Motor neuron (in vitro differentiated cells): ENCODE results near the gene ARHGAP10. TPM values are rescaled to one million over a fixed set of nuclear protein-coding genes. Genes with fewer than 3 reads are reported as not detected.

Experiments
- ATAC-seq, 8 experiments: fragments of 200-7000 bp; cut with Tn5 transposase; replicated peaks in 6 of 8; 2 replicates each; pipeline ENCODE4 v1.8.0; 2021; ENCODE audit warnings: mild to moderate bottlenecking in 8 of 8, moderate library complexity in 8 of 8
- H3K27ac ChIP-seq, 2 donors: fragments of 250-450 bp; sonication (Bioruptor Pico); 2 replicates each; pipeline ENCODE4 v1.9.0; 2021; ENCODE audit warnings: antibody characterized with exemption in 2 of 2, mild to moderate bottlenecking in 2 of 2, moderate library complexity in 1 of 2
- H3K4me1 ChIP-seq, 2 donors: fragments of 250-450 bp; sonication (Bioruptor Pico); replicated peaks in 1 of 2; 2 replicates each; pipeline ENCODE4 v1.6.1; 2021; ENCODE audit warnings: antibody characterized with exemption in 2 of 2, mild to moderate bottlenecking in 2 of 2, moderate library complexity in 1 of 2
- H3K4me3 ChIP-seq, 5 donors: fragments of 250-450 bp; sonication (Bioruptor Pico); 2 replicates each; pipeline ENCODE4 v1.9.0; 2021; ENCODE audit warnings: antibody characterized with exemption in 5 of 5, mild to moderate bottlenecking in 5 of 5, moderate library complexity in 4 of 5
- WGBS, 10 experiments: fragments of 450-650 bp; shearing (Covaris generic); methylation state at CpG; one replicate each; pipeline ENCODE4 v1.0.0; 2022; 5-methylcytosine and 5-hydroxymethylcytosine counted together
- in situ Hi-C, 9 experiments: fragments of 400-800 bp; cut with MboI; loops; one replicate each; pipeline ENCODE4 v1.15.0; 2021; ENCODE audit warnings: low sequenced_read_pairs in 9 of 9, low pct_unique_long_range_greater_than_20kb in 2 of 9; ENCODE audit not compliant: unreplicated experiment in 9 of 9
- total RNA-seq, 8 experiments: library from RNA; unstranded; fragments of 300-600 nt; gene quantifications; 2 replicates each; pipeline versions ENCODE4 v1.2.3 to v1.2.4, GENCODE V29; 2022

Gene ARHGAP10
- total RNA-seq, 8 experiments from 2014 or later: 1.6 to 16.1 (median 8.2) TPM

DNA sequence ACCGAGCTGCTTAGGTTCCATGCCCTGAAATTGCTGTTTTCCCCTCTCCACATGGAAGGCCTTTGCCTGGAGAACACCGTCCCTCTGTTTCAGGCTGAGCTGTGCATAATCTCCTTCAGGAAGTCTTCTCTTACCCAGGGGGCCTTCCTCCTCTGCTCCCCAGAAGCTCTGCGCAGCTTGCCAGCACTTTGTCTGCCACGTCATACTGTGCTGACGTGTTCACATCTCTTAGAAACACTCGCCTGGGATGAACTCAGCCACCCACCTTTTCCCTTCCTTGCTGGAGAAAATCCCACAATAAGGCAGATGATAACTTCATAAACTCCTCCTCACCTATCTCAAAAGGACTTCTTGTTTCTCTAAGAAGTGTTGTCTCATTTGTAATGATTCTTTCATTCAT lies 110.7 kb downstream of the ARHGAP10 start:
- Histone ChIP-seq H3K4me1 (no peaks in the 10 kb centered on the region), H3K4me3 (no peak overlapping the region), H3K27ac (no peak overlapping the region)
- WGBS, 10 experiments: 94 to 100% (median 100%) methylated on average over 1 to 6 of the region's 6 CpGs; no CpG with 5 or more reads in 4 of the 10 experiments
- ATAC-seq: no peak
- in situ Hi-C loops: no loop called here

- 20 to 100% (median 78%) methylated on average over 1 to 5 of the region's 5 CpGs; no CpG with 5 or more reads in 1 of the 10 experiments for WGBS, 10 experiments
- in situ Hi-C loops: no loop called here
- ATAC-seq: peak in 1 of 8 experiments; percentile 53
- no peak overlapping the region for H3K27ac ChIP-seq
- H3K4me3 ChIP-seq: no peak overlapping the region
- no peaks in the 10 kb centered on the region for H3K4me1 ChIP-seq
Observed at GRCh38 chr4:147843162-147843561, 111.3 kb downstream of the ARHGAP10 start.

- H3K4me1 ChIP-seq: no peaks in the 10 kb centered on the region
- no peak for ATAC-seq
- in situ Hi-C loops: no loop called here
- WGBS, 10 experiments: 58 to 100% (median 88%) methylated on average over 2 to 7 of the region's 7 CpGs; no CpG with 5 or more reads in 2 of the 10 experiments
- H3K4me3 ChIP-seq: no peak overlapping the region
- no peak overlapping the region for H3K27ac ChIP-seq
Observed at GRCh38 chr4:147844781-147845180, 112.9 kb downstream of the ARHGAP10 start.

GRCh38 chr4:147846318-147847155 lies 114.6 kb downstream of the ARHGAP10 start:
- WGBS, 10 experiments: 3 to 94% (median 61%) methylated on average over 2 to 6 of the region's 6 CpGs
- in situ Hi-C loops: no loop called here
- Histone ChIP-seq H3K27ac (no peak overlapping the region), H3K4me1 (no peaks in the 10 kb centered on the region), H3K4me3 (no peak overlapping the region)
- ATAC-seq: peak in 3 of 8 experiments; percentile 54 to 70 (median 67)

GRCh38 chr4:147847751-147848590 lies 116.1 kb downstream of the ARHGAP10 start:
- 42 to 89% (median 66%) methylated on average over 2 to 7 of the region's 8 CpGs for WGBS, 10 experiments
- no peak overlapping the region for H3K27ac ChIP-seq
- peak in 3 of 8 experiments; percentile 33 to 68 (median 66) for ATAC-seq

GRCh38 chr4:147848634-147849033 lies 116.7 kb downstream of the ARHGAP10 start:
- 53 to 100% (median 91%) methylated on average over 1 to 2 of the region's 2 CpGs; no CpG with 5 or more reads in 4 of the 10 experiments for WGBS, 10 experiments
- ATAC-seq: no peak

More at GRCh38 chr4:147847751-147848590, 116.1 kb downstream of the ARHGAP10 start:
- H3K4me3 ChIP-seq: no peak overlapping the region
- no peaks in the 10 kb centered on the region for H3K4me1 ChIP-seq
- in situ Hi-C loops: no loop called here

DNA sequence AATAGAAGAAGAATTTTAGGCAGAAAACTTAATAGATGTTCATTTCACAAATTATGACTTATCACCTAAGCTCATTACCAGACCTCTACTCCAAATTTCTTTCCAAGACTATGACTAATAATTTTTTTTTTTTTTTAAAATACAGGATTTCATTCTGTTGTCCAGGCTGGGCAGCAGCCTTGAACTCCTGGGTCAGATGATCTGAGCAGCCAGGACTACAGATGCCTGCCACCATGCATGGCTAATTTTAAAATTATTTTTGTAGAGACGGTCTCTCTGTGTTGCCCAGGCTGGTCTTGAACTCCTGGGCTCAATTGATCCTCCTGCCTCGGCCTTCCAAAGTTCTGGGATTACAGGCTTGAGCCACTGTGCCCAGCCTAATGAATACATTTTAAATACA lies 119.2 kb downstream of the ARHGAP10 start:
- ATAC-seq: no peak
- H3K4me3 ChIP-seq: no peak overlapping the region
- in situ Hi-C loops: loop anchor here in 2 of 9 experiments (25.0 kb wide), 1 partner anchor 139 kb away; no protein-coding TSS in a partner anchor
- H3K4me1 ChIP-seq: no peaks in the 10 kb centered on the region
- no peak overlapping the region for H3K27ac ChIP-seq
- 80 to 100% (median 100%) methylated on average over 1 to 2 of the region's 2 CpGs; no CpG with 5 or more reads in 5 of the 10 experiments for WGBS, 10 experiments

More at GRCh38 chr4:147848634-147849033, 116.7 kb downstream of the ARHGAP10 start:
- H3K4me1 ChIP-seq: no peaks in the 10 kb centered on the region
- no peak overlapping the region for H3K27ac ChIP-seq
- H3K4me3 ChIP-seq: no peak overlapping the region
- in situ Hi-C loops: no loop called here

- Histone ChIP-seq H3K4me3 (no peak overlapping the region), H3K4me1 (no peaks in the 10 kb centered on the region), H3K27ac (no peak overlapping the region)
- 5 to 100% (median 87%) methylated on average over 1 to 2 of the region's 2 CpGs for WGBS, 10 experiments
- in situ Hi-C loops: loop anchor here in 2 of 9 experiments (25.0 kb wide), 1 partner anchor 141 kb away; no protein-coding TSS in a partner anchor
- peak in 1 of 8 experiments; percentile 21 for ATAC-seq
Observed at GRCh38 chr4:147853706-147854105, 121.8 kb downstream of the ARHGAP10 start.

- H3K4me3 ChIP-seq: no peak overlapping the region
Observed at GRCh38 chr4:147854154-147854553, 122.3 kb downstream of the ARHGAP10 start.

GRCh38 chr4:147855571-147856009 lies 123.7 kb downstream of the ARHGAP10 start:
- in situ Hi-C loops: loop anchor here in 2 of 9 experiments (25.0 kb wide), 1 partner anchor 143 kb away; no protein-coding TSS in a partner anchor
- no peak for ATAC-seq
- H3K4me1 ChIP-seq: no peaks in the 10 kb centered on the region
- 20 to 100% (median 60%) methylated on average over 1 of the region's 1 CpG; no CpG with 5 or more reads in 3 of the 10 experiments for WGBS, 10 experiments
- H3K4me3 ChIP-seq: no peak overlapping the region
- H3K27ac ChIP-seq: no peak overlapping the region

More at GRCh38 chr4:147854154-147854553, 122.3 kb downstream of the ARHGAP10 start:
- no peak overlapping the region for H3K27ac ChIP-seq
- H3K4me1 ChIP-seq: no peaks in the 10 kb centered on the region
- WGBS, 10 experiments: 33 to 100% (median 85%) methylated on average over 1 to 3 of the region's 3 CpGs
- ATAC-seq: no peak
- in situ Hi-C loops: loop anchor here in 2 of 9 experiments (25.0 kb wide), 1 partner anchor 142 kb away; no protein-coding TSS in a partner anchor

DNA sequence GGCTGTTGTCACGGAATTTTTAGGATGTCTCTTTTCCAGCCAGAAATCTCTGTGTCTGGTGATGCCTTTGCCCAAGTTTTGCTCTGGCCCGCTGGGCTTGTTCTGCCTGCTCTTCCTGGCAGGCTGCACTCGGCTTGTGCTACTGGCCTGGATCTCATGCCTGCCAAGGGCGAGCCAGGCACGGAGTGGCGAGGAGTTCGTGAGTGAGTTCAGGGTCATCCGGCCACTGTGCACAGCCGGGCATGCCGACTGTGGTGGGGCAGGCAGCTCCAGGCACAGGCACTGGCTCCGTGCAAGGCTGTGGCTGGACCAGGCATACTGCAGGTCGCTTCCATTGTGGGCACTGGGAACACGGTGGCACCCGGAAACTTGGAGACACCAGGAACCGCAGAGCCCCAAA lies 129.1 kb downstream of the ARHGAP10 start:
- Histone ChIP-seq H3K4me3 (no peak overlapping the region), H3K4me1 (no peaks in the 10 kb centered on the region), H3K27ac (no peak overlapping the region)
- in situ Hi-C loops: loop anchor here in 4 of 9 experiments (10.0 to 25.0 kb wide), 3 partner anchors 146 to 156 kb away; no protein-coding TSS in a partner anchor
- WGBS, 10 experiments: 53 to 100% (median 84%) methylated on average over 1 to 5 of the region's 15 CpGs; no CpG with 5 or more reads in 4 of the 10 experiments
- ATAC-seq: no peak

DNA sequence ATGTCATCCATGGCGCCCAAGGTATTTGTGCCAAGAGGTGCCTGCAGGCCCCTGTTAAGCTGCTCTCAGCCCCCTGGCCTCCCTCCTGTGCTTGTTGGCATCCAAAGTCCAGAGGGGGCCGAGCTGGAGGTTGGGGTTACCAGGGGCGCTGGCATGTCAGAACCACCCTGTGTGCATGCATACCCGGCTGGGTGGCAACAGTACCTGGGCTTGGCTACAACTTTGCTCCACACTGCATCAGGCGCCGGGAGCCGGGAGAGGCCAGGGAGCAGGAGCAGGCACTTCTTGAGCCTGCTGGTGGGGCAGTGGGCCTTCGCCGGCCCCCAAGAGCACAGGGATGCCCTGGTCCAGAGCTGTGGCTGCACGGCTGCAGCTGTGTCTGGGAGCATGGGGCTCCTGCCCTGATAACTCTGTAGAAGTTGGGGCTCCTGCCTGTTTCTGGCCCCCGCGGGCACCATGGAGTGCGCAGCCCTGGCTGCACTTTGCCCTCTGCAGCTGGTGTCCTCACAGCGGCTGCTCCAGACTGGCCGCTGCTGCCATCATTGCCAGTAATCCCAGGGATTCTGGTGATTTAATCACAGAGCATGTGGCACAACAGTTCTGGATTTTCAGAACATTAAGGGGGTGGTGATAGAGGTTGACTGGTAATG lies 130.3 kb downstream of the ARHGAP10 start:
- in situ Hi-C loops: loop anchor here in 4 of 9 experiments (10.0 to 25.0 kb wide), 3 partner anchors 147 to 157 kb away; no protein-coding TSS in a partner anchor
- H3K27ac ChIP-seq: no peak overlapping the region
- WGBS, 10 experiments: 94 to 100% (median 100%) methylated on average over 1 to 3 of the region's 15 CpGs; no CpG with 5 or more reads in 7 of the 10 experiments
- no peaks in the 10 kb centered on the region for H3K4me1 ChIP-seq
- H3K4me3 ChIP-seq: no peak overlapping the region
- no peak for ATAC-seq
